Measurements from ENCODE around the gene GRID2. TPM values are rescaled to one million over a fixed set of nuclear protein-coding genes. Genes with fewer than 3 reads are reported as not detected.

GRID2 gene
- polyA plus RNA-seq, 1 donor: 0.57 TPM

- no peak overlapping the region for H3K27ac ChIP-seq (ENCODE audit: low read length)
- no peaks in the 10 kb centered on the region for H3K36me3 ChIP-seq (ENCODE audit: control insufficient read depth, insufficient read depth, low read length)
- no peak for DNase-seq
- no peaks in the 10 kb centered on the region for H3K9me3 ChIP-seq (ENCODE audit: control insufficient read depth, low read depth, low read length)
- no peaks in the 10 kb centered on the region for H3K27me3 ChIP-seq (ENCODE audit: control insufficient read depth, insufficient read depth, low read length)
- H3K4me1 ChIP-seq (ENCODE audit: control insufficient read depth, insufficient read depth, low read length): no peaks in the 10 kb centered on the region
- 86% methylated on average over 1 of the region's 1 CpG for WGBS (ENCODE audit: insufficient coverage, low lambda C conversion rate)
- no peak overlapping the region for H3K4me3 ChIP-seq (ENCODE audit: low read length)
Observed at GRCh38 chr4:93777081-93777460, 1473.3 kb downstream of the GRID2 start.

GRCh38 chr4:93779228-93779627 is 1475.5 kb downstream of the GRID2 start:
- DNase-seq: no peak
- Histone ChIP-seq H3K4me3 (ENCODE audit: low read length) (no peak overlapping the region), H3K27me3 (ENCODE audit: control insufficient read depth, insufficient read depth, low read length) (no peaks in the 10 kb centered on the region), H3K9me3 (ENCODE audit: control insufficient read depth, low read depth, low read length) (no peaks in the 10 kb centered on the region), H3K4me1 (ENCODE audit: control insufficient read depth, insufficient read depth, low read length) (no peaks in the 10 kb centered on the region), H3K36me3 (ENCODE audit: control insufficient read depth, insufficient read depth, low read length) (no peaks in the 10 kb centered on the region), H3K27ac (ENCODE audit: low read length) (no peak overlapping the region)
- WGBS (ENCODE audit: insufficient coverage, low lambda C conversion rate): no CpG with 5 or more reads among the region's 2 CpGs

- Histone ChIP-seq H3K36me3 (ENCODE audit: control insufficient read depth, insufficient read depth, low read length) (no peaks in the 10 kb centered on the region), H3K4me1 (ENCODE audit: control insufficient read depth, insufficient read depth, low read length) (no peaks in the 10 kb centered on the region), H3K4me3 (ENCODE audit: low read length) (no peak overlapping the region), H3K27ac (ENCODE audit: low read length) (no peak overlapping the region), H3K27me3 (ENCODE audit: control insufficient read depth, insufficient read depth, low read length) (no peaks in the 10 kb centered on the region), H3K9me3 (ENCODE audit: control insufficient read depth, low read depth, low read length) (no peaks in the 10 kb centered on the region)
- no peak for DNase-seq
- 100% methylated on average over 1 of the region's 5 CpGs for WGBS (ENCODE audit: insufficient coverage, low lambda C conversion rate)
Observed at GRCh38 chr4:93780080-93780479, 1476.3 kb downstream of the GRID2 start.

GRCh38 chr4:93781198-93781597 is 1477.4 kb downstream of the GRID2 start:
- H3K36me3 ChIP-seq (ENCODE audit: control insufficient read depth, insufficient read depth, low read length): no peaks in the 10 kb centered on the region
- H3K4me3 ChIP-seq (ENCODE audit: low read length): no peak overlapping the region
- no peaks in the 10 kb centered on the region for H3K9me3 ChIP-seq (ENCODE audit: control insufficient read depth, low read depth, low read length)
- H3K27ac ChIP-seq (ENCODE audit: low read length): no peak overlapping the region
- no peaks in the 10 kb centered on the region for H3K4me1 ChIP-seq (ENCODE audit: control insufficient read depth, insufficient read depth, low read length)
- DNase-seq: no peak
- H3K27me3 ChIP-seq (ENCODE audit: control insufficient read depth, insufficient read depth, low read length): no peaks in the 10 kb centered on the region
- no CpG with 5 or more reads among the region's 9 CpGs for WGBS (ENCODE audit: insufficient coverage, low lambda C conversion rate)

- Histone ChIP-seq H3K9me3 (ENCODE audit: control insufficient read depth, low read depth, low read length) (no peaks in the 10 kb centered on the region), H3K4me3 (ENCODE audit: low read length) (no peak overlapping the region), H3K4me1 (ENCODE audit: control insufficient read depth, insufficient read depth, low read length) (no peaks in the 10 kb centered on the region), H3K27ac (ENCODE audit: low read length) (no peak overlapping the region), H3K36me3 (ENCODE audit: control insufficient read depth, insufficient read depth, low read length) (no peaks in the 10 kb centered on the region), H3K27me3 (ENCODE audit: control insufficient read depth, insufficient read depth, low read length) (no peaks in the 10 kb centered on the region)
- DNase-seq: no peak
- WGBS (ENCODE audit: insufficient coverage, low lambda C conversion rate): 22% methylated on average over 1 of the region's 2 CpGs
Observed at GRCh38 chr4:93786149-93786548, 1482.4 kb downstream of the GRID2 start.

GRCh38 chr4:93788712-93789111 is 1484.9 kb downstream of the GRID2 start:
- Histone ChIP-seq H3K27me3 (ENCODE audit: control insufficient read depth, insufficient read depth, low read length) (no peaks in the 10 kb centered on the region), H3K27ac (ENCODE audit: low read length) (no peak overlapping the region), H3K4me1 (ENCODE audit: control insufficient read depth, insufficient read depth, low read length) (no peaks in the 10 kb centered on the region), H3K4me3 (ENCODE audit: low read length) (no peak overlapping the region), H3K36me3 (ENCODE audit: control insufficient read depth, insufficient read depth, low read length) (no peaks in the 10 kb centered on the region), H3K9me3 (ENCODE audit: control insufficient read depth, low read depth, low read length) (no peaks in the 10 kb centered on the region)
- 80% methylated on average over 1 of the region's 1 CpG for WGBS (ENCODE audit: insufficient coverage, low lambda C conversion rate)
- DNase-seq: peak in 1 of 2 donors; percentile 18

GRCh38 chr4:93791570-93792195 is 1487.9 kb downstream of the GRID2 start:
- DNase-seq: peak; percentile 31 to 43
- no peak overlapping the region for H3K4me3 ChIP-seq (ENCODE audit: low read length)
- WGBS (ENCODE audit: insufficient coverage, low lambda C conversion rate): 0% methylated on average over 1 of the region's 3 CpGs
- H3K4me1 ChIP-seq (ENCODE audit: control insufficient read depth, insufficient read depth, low read length): no peaks in the 10 kb centered on the region
- H3K36me3 ChIP-seq (ENCODE audit: control insufficient read depth, insufficient read depth, low read length): no peaks in the 10 kb centered on the region
- H3K27me3 ChIP-seq (ENCODE audit: control insufficient read depth, insufficient read depth, low read length): no peaks in the 10 kb centered on the region
- no peak overlapping the region for H3K27ac ChIP-seq (ENCODE audit: low read length)
- no peaks in the 10 kb centered on the region for H3K9me3 ChIP-seq (ENCODE audit: control insufficient read depth, low read depth, low read length)

- H3K27me3 ChIP-seq (ENCODE audit: control insufficient read depth, insufficient read depth, low read length): no peaks in the 10 kb centered on the region
- 80% methylated on average over 4 of the region's 4 CpGs for WGBS (ENCODE audit: insufficient coverage, low lambda C conversion rate)
Observed at GRCh38 chr4:93802045-93802444, 1498.3 kb downstream of the GRID2 start.

GRCh38 chr4:93809773-93810172 is 1506.0 kb downstream of the GRID2 start:
- H3K27me3 ChIP-seq (ENCODE audit: control insufficient read depth, insufficient read depth, low read length): no peaks in the 10 kb centered on the region
- H3K36me3 ChIP-seq (ENCODE audit: control insufficient read depth, insufficient read depth, low read length): no peaks in the 10 kb centered on the region
- no peak overlapping the region for H3K4me3 ChIP-seq (ENCODE audit: low read length)
- 100% methylated on average over 1 of the region's 4 CpGs for WGBS (ENCODE audit: insufficient coverage, low lambda C conversion rate)
- no peak overlapping the region for H3K27ac ChIP-seq (ENCODE audit: low read length)
- no peaks in the 10 kb centered on the region for H3K9me3 ChIP-seq (ENCODE audit: control insufficient read depth, low read depth, low read length)
- no peak for DNase-seq
- no peaks in the 10 kb centered on the region for H3K4me1 ChIP-seq (ENCODE audit: control insufficient read depth, insufficient read depth, low read length)

More at GRCh38 chr4:93802045-93802444, 1498.3 kb downstream of the GRID2 start:
- Histone ChIP-seq H3K36me3 (ENCODE audit: control insufficient read depth, insufficient read depth, low read length) (no peaks in the 10 kb centered on the region), H3K4me3 (ENCODE audit: low read length) (no peak overlapping the region), H3K27ac (ENCODE audit: low read length) (no peak overlapping the region), H3K9me3 (ENCODE audit: control insufficient read depth, low read depth, low read length) (no peaks in the 10 kb centered on the region), H3K4me1 (ENCODE audit: control insufficient read depth, insufficient read depth, low read length) (no peaks in the 10 kb centered on the region)
- DNase-seq: no peak

GRCh38 chr4:93810340-93810992 is 1506.7 kb downstream of the GRID2 start:
- H3K4me1 ChIP-seq (ENCODE audit: control insufficient read depth, insufficient read depth, low read length): no peaks in the 10 kb centered on the region
- DNase-seq: no peak
- H3K4me3 ChIP-seq (ENCODE audit: low read length): no peak overlapping the region
- no peaks in the 10 kb centered on the region for H3K27me3 ChIP-seq (ENCODE audit: control insufficient read depth, insufficient read depth, low read length)
- H3K27ac ChIP-seq (ENCODE audit: low read length): no peak overlapping the region
- WGBS (ENCODE audit: insufficient coverage, low lambda C conversion rate): 50% methylated on average over 1 of the region's 5 CpGs
- H3K9me3 ChIP-seq (ENCODE audit: control insufficient read depth, low read depth, low read length): no peaks in the 10 kb centered on the region
- no peaks in the 10 kb centered on the region for H3K36me3 ChIP-seq (ENCODE audit: control insufficient read depth, insufficient read depth, low read length)

- Histone ChIP-seq H3K4me1 (ENCODE audit: control insufficient read depth, insufficient read depth, low read length) (no peaks in the 10 kb centered on the region), H3K27me3 (ENCODE audit: control insufficient read depth, insufficient read depth, low read length) (no peaks in the 10 kb centered on the region), H3K4me3 (ENCODE audit: low read length) (no peak overlapping the region), H3K9me3 (ENCODE audit: control insufficient read depth, low read depth, low read length) (no peaks in the 10 kb centered on the region), H3K27ac (ENCODE audit: low read length) (no peak overlapping the region), H3K36me3 (ENCODE audit: control insufficient read depth, insufficient read depth, low read length) (no peaks in the 10 kb centered on the region)
- WGBS (ENCODE audit: insufficient coverage, low lambda C conversion rate): 100% methylated on average over 1 of the region's 2 CpGs
- no peak for DNase-seq
Observed at GRCh38 chr4:93813092-93813491, 1509.3 kb downstream of the GRID2 start.

Measured in large intestine (tissue), 3 donors.